Measurements from ENCODE around the gene ASB15.

The ASB15 gene

DNA sequence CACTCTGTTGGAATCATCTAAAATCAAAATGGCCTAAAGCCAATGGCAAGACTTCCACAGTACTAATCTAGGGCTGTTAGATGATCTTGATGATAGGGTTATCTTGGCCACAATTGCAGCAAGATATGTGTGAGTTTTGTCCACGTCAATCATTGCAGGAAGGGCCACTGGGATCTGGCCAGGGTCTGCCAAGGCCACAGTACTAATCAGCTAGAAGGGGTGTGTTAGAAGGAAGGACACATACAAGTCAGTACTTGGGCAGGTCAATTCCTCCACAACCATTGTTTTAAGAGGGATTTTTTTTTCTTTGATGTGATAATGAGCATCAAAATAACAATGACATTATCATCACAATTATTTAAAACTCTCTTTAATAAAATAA is 55.7 kb downstream of the ASB15 start:
- Histone ChIP-seq H3K4me3 (ENCODE audit: low read depth, low read length) (no peak overlapping the region), H3K27ac (ENCODE audit: extremely low read depth, low read depth, low read length) (no peak overlapping the region), H3K9me3 (ENCODE audit: control insufficient read depth, insufficient read depth, low read depth, low read length) (no peaks in the 10 kb centered on the region), H3K4me1 (ENCODE audit: control insufficient read depth, insufficient read depth, low read length) (no peaks in the 10 kb centered on the region), H3K36me3 (ENCODE audit: control insufficient read depth in 2 of 2, insufficient read depth in 1 of 2, low read length in 2 of 2) (no peaks in the 10 kb centered on the region)
- CTCF ChIA-PET: interaction anchor here (0.6 kb wide), 1 partner anchor 46 kb away, joined by 3 read pairs; no protein-coding TSS in a partner anchor
- TF ChIP-seq ZNF514 (tag by site-specific recombination; IDR thresholded peaks at IDR 0.05) (no peak), ZNF114 (tag by site-specific recombination; IDR thresholded peaks at IDR 0.05) (no peak), ZNF510 (tag by site-specific recombination; IDR thresholded peaks at IDR 0.05; ENCODE audit: insufficient replicate concordance) (no peak)
- POLR2A ChIA-PET: no interaction called here

DNA sequence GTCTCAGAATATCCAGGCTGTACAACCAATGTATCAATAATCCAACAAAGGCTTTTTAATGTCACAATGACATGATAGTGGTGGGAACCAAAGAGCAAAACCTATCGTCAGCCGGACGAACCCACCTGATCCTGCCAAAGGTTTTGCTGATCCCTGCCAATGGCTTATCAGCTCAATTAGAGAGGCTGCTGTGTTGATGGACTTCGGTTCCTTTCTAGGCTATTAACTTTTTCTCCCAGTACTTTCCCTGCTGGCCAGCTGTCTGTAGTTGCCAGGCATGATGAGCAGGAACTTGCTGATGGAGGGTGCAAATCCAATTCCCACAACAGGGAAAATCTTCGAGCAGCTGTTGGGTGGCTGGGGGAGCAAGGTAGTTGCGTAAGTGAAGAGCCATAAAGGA is 56.4 kb downstream of the ASB15 start:
- H3K4me1 ChIP-seq (ENCODE audit: control insufficient read depth, insufficient read depth, low read length): no peaks in the 10 kb centered on the region
- POLR2A ChIA-PET: interaction anchor here (0.6 kb wide), 1 partner anchor 91 kb away, joined by 3 read pairs; the partner anchor contains the start of gene WASL
- H3K9me3 ChIP-seq (ENCODE audit: control insufficient read depth, insufficient read depth, low read depth, low read length): no peaks in the 10 kb centered on the region
- no peak overlapping the region for H3K27ac ChIP-seq (ENCODE audit: extremely low read depth, low read depth, low read length)
- no peak overlapping the region for H3K4me3 ChIP-seq (ENCODE audit: low read depth, low read length)
- no peak for TF ChIP-seq ZNF701 (tag by site-specific recombination; IDR thresholded peaks at IDR 0.05)
- no peak for TF ChIP-seq ZNF501 (tag by site-specific recombination; IDR thresholded peaks at IDR 0.05)
- TF ChIP-seq, protein P1, sequence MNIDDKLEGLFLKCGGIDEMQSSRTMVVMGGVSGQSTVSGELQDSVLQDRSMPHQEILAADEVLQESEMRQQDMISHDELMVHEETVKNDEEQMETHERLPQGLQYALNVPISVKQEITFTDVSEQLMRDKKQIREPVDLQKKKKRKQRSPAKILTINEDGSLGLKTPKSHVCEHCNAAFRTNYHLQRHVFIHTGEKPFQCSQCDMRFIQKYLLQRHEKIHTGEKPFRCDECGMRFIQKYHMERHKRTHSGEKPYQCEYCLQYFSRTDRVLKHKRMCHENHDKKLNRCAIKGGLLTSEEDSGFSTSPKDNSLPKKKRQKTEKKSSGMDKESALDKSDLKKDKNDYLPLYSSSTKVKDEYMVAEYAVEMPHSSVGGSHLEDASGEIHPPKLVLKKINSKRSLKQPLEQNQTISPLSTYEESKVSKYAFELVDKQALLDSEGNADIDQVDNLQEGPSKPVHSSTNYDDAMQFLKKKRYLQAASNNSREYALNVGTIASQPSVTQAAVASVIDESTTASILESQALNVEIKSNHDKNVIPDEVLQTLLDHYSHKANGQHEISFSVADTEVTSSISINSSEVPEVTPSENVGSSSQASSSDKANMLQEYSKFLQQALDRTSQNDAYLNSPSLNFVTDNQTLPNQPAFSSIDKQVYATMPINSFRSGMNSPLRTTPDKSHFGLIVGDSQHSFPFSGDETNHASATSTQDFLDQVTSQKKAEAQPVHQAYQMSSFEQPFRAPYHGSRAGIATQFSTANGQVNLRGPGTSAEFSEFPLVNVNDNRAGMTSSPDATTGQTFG (tag by site-specific recombination; IDR thresholded peaks at IDR 0.05; ENCODE audit: borderline replicate concordance): no peak
- TF ChIP-seq ZNF404 (tag by site-specific recombination; IDR thresholded peaks at IDR 0.05): no peak
- TF ChIP-seq, protein P2, sequence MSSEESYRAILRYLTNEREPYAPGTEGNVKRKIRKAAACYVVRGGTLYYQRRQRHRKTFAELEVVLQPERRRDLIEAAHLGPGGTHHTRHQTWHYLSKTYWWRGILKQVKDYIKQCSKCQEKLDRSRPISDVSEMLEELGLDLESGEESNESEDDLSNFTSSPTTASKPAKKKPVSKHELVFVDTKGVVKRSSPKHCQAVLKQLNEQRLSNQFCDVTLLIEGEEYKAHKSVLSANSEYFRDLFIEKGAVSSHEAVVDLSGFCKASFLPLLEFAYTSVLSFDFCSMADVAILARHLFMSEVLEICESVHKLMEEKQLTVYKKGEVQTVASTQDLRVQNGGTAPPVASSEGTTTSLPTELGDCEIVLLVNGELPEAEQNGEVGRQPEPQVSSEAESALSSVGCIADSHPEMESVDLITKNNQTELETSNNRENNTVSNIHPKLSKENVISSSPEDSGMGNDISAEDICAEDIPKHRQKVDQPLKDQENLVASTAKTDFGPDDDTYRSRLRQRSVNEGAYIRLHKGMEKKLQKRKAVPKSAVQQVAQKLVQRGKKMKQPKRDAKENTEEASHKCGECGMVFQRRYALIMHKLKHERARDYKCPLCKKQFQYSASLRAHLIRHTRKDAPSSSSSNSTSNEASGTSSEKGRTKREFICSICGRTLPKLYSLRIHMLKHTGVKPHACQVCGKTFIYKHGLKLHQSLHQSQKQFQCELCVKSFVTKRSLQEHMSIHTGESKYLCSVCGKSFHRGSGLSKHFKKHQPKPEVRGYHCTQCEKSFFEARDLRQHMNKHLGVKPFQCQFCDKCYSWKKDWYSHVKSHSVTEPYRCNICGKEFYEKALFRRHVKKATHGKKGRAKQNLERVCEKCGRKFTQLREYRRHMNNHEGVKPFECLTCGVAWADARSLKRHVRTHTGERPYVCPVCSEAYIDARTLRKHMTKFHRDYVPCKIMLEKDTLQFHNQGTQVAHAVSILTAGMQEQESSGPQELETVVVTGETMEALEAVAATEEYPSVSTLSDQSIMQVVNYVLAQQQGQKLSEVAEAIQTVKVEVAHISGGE (tag by site-specific recombination; conservative IDR thresholded peaks at IDR 0.05; ENCODE audit: low read depth): no peak
- no peak for TF ChIP-seq ZNF664 (tag by site-specific recombination; IDR thresholded peaks at IDR 0.05)
- no peak for TF ChIP-seq ZNF777 (tag by site-specific recombination; IDR thresholded peaks at IDR 0.05; ENCODE audit: borderline replicate concordance)
- TF ChIP-seq GFI1B (tag by site-specific recombination; IDR thresholded peaks at IDR 0.05): no peak
- no peak for TF ChIP-seq KLF10 (tag by site-specific recombination; IDR thresholded peaks at IDR 0.05)
- TF ChIP-seq ZNF184 (tag by site-specific recombination; IDR thresholded peaks at IDR 0.05): no peak
- TF ChIP-seq, protein P3, sequence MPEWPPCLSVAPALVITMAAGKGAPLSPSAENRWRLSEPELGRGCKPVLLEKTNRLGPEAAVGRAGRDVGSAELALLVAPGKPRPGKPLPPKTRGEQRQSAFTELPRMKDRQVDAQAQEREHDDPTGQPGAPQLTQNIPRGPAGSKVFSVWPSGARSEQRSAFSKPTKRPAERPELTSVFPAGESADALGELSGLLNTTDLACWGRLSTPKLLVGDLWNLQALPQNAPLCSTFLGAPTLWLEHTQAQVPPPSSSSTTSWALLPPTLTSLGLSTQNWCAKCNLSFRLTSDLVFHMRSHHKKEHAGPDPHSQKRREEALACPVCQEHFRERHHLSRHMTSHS (tag by site-specific recombination; IDR thresholded peaks at IDR 0.05): no peak
- no peak for TF ChIP-seq GLIS1 (tag by site-specific recombination; IDR thresholded peaks at IDR 0.05)
- TF ChIP-seq, protein P4, sequence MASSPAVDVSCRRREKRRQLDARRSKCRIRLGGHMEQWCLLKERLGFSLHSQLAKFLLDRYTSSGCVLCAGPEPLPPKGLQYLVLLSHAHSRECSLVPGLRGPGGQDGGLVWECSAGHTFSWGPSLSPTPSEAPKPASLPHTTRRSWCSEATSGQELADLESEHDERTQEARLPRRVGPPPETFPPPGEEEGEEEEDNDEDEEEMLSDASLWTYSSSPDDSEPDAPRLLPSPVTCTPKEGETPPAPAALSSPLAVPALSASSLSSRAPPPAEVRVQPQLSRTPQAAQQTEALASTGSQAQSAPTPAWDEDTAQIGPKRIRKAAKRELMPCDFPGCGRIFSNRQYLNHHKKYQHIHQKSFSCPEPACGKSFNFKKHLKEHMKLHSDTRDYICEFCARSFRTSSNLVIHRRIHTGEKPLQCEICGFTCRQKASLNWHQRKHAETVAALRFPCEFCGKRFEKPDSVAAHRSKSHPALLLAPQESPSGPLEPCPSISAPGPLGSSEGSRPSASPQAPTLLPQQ (tag by site-specific recombination; IDR thresholded peaks at IDR 0.05): no peak
- TF ChIP-seq, protein P5, sequence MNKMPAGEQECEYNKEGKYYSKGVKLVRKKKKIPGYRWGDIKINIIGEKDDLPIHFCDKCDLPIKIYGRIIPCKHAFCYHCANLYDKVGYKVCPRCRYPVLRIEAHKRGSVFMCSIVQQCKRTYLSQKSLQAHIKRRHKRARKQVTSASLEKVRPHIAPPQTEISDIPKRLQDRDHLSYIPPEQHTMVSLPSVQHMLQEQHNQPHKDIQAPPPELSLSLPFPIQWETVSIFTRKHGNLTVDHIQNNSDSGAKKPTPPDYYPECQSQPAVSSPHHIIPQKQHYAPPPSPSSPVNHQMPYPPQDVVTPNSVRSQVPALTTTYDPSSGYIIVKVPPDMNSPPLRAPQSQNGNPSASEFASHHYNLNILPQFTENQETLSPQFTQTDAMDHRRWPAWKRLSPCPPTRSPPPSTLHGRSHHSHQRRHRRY (tag by site-specific recombination; IDR thresholded peaks at IDR 0.05): no peak
- CTCF ChIA-PET: interaction anchor here (0.6 kb wide), 1 partner anchor 45 kb away, joined by 3 read pairs; no protein-coding TSS in a partner anchor
- no peaks in the 10 kb centered on the region for H3K36me3 ChIP-seq (ENCODE audit: control insufficient read depth in 2 of 2, insufficient read depth in 1 of 2, low read length in 2 of 2)

All from HEK293 (cell line).